ENCODE measurements around the gene CHST5.
"Not testable (repeated sequence)": the region's sequence is repeated elsewhere in the genome, so short reads cannot be mapped to it uniquely, and the experiment has no call there.

Gene CHST5

DNA sequence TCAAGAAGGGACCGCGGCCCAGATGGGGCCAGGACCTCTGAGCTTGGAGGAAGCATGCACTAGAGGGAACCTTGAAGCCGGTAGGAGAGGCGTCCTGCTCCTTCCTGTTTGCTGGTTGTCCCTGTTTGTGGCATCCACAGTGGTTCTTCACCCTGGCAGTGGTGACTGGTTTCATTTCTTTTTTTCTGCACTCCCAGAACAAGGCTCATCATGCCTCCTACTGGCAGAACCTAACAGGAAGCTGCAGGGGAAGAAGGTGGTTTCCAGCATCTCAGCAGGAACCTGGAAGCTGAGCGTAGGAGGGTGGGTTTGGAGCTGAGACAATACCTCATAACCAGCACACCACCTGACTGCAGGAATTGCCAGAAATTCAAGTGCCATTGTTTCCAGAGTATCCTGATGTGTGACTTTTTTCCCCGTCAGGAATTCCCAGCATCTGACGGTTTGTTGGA, 14.3 kb upstream of the CHST5 start:
- DNase-seq (ENCODE audit: low spot score), result peak; percentile 27

DNA sequence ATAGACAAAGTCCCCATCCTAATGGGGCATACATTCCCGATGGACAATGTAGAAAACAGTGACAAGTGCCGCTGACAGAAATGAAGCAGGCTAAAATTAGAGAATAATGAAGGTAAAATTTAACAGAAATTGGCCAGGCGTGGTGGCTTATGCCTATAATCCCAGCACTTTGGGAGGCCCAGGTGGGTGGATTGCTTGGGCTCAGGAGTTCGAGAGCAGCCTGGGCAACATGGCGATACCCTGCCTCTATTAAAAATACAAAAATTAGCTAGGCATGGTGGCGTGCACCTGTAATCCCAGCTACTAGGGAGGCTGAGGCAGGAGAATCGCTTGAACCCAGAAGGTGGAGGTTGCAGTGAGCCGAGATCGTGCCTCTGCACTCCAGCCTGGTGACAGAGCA, 12.5 kb upstream of the CHST5 start:
- DNase-seq (ENCODE audit: low spot score), result not testable (repeated sequence)

DNA sequence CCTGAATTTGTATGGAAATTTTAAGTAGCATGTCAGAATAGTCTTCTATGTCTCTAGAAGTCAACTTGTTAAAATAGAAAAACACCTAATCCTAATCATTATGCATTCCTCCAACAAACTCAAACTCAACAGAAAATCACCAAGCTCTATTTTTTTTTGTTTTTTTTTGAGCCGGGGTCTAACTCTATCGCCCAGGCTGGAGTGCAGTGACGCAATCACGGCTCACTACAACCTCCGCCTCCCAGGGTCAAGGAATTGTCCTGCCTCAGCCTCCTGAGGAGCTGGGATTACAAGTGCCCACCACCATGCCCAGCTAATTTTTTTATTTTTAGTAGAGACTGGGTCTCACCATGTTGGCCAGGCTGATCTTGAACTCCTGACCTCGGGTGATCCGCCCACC, 10.4 kb upstream of the CHST5 start:
- no peak for DNase-seq (ENCODE audit: low spot score)

GRCh38 chr16:75545879-75546278, 10.0 kb upstream of the CHST5 start:
- not testable (repeated sequence) for DNase-seq (ENCODE audit: low spot score)

GRCh38 chr16:75542462-75542861, 6.6 kb upstream of the CHST5 start:
- not testable (repeated sequence) for DNase-seq (ENCODE audit: low spot score)

GRCh38 chr16:75541236-75541635, 5.3 kb upstream of the CHST5 start:
- DNase-seq (ENCODE audit: low spot score), result no peak

DNA sequence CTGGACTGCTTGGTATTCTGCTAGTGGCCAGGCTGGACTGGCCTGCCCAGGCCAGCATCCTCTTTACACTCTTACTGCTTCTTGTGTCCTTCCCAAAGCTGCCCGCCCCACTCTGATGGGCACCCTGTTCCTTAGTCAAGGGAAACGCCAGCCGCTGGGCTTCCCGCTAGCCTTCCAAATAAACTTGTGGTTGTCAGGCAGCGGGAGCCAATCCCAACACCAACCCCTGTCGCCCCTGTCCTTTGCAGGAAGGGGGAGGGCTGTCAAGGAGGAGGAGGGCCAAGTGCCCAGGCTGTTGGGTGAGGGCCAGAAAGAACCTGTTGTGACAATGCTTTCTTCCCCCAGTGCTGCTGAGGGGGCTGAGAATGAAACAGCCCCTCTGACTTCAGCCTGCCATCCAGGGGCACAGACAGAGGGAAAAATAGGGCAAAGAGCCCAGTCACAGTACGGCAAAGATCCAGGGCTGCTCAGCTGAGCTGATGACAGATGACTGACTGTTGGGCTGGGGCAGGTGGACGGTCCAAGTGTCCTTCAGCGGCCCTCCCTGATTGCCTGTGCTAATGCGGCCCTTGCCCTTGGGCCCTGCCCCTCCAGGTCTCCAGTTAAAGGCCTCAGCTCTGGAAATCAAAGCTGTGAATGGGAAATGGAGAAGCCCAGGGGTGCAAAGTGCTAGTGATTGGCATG, 3.1 kb upstream of the CHST5 start:
- not testable (repeated sequence) for DNase-seq (ENCODE audit: low spot score)

- DNase-seq (ENCODE audit: low spot score), result no peak
Measured at GRCh38 chr16:75537776-75538175, 1.9 kb upstream of the CHST5 start.

- no peak for DNase-seq (ENCODE audit: low spot score)
Measured at GRCh38 chr16:75535211-75535843, 581 bp downstream of the CHST5 start.

GRCh38 chr16:75534560-75535205, 1.2 kb downstream of the CHST5 start:
- DNase-seq (ENCODE audit: low spot score), result no peak

DNA sequence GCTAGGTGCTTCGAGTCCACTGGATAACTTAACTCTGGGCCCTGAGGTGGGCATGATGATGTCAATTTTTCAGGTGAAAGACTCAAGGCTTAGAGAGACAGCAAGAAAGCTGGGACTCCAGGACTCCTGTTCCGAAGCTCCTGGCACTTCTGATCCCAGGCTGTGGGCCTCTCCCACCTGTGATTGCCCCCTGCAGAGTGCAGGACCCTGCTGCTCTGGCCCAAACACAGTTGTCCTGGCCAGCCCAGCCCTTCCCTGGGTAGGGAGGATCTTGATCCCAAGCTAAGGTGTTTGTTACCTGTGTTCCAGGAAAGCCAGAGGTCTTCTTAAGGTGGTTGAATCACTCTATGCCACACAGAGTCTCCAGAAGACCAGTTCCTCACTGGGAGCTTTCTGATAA, 3.1 kb downstream of the CHST5 start:
- no peak for DNase-seq (ENCODE audit: low spot score)

- DNase-seq (ENCODE audit: low spot score), result no peak
Measured at GRCh38 chr16:75532142-75532765, 3.7 kb downstream of the CHST5 start.

DNA sequence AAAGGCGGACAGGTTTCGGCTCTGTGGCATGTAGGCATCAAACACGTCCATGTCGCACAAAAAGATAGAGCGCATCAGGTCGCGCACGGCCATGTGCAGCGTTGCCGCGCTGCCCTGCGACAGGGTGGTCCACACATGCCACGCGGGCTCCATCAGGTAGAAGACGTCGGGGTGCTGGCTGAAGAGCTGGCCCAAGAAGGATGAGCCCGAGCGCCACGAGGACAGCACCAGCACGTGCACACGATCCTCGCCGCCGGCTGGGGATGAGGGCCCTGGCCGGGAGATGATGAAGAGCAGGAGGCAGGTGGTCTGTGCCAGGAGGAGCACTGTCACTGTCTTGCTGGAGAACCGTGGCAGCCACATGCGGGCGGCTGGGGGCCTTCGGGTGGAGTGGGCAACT, 5.9 kb downstream of the CHST5 start:
- no peak for DNase-seq (ENCODE audit: low spot score)

GRCh38 chr16:75529056-75529905, 6.6 kb downstream of the CHST5 start:
- no peak for DNase-seq (ENCODE audit: low spot score)

GRCh38 chr16:75527825-75528299, 8.0 kb downstream of the CHST5 start:
- no peak for DNase-seq (ENCODE audit: low spot score)

DNA sequence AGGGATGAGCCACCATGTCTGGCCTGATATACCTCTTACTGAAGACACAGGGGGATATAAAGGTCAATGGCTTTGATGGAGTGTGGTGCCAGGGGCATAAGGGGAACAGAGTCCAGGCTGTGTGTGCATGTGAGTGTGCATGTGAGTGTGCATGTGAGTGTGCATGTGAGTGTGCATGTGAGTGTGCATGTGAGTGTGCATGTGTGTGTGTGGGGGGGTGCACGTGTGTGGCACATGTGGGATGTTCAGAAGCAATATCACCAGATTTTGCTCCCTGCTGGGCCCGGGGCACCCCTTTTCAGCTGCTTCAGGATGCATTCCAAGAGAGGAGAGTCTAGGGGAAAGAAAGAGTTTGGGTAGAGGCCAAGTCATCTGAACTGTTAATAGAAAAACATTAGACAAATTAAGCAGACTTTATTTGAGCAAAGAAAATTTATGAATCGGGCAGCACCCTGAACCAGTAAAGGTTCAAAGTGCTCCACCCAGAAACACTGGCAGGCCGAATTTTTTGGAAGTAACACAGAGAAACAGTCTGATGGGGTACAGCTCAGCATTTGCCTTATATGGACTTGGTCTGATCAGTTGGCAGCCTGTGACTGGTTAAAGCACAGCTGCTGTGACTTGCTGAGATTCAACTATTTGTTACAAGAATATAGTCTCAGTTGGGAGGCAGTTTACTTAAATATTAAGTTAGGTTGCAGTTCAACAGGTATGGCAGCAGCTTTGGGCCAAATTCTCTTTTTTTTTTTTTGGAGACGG, 9.7 kb downstream of the CHST5 start:
- no peak for DNase-seq (ENCODE audit: low spot score)

DNA sequence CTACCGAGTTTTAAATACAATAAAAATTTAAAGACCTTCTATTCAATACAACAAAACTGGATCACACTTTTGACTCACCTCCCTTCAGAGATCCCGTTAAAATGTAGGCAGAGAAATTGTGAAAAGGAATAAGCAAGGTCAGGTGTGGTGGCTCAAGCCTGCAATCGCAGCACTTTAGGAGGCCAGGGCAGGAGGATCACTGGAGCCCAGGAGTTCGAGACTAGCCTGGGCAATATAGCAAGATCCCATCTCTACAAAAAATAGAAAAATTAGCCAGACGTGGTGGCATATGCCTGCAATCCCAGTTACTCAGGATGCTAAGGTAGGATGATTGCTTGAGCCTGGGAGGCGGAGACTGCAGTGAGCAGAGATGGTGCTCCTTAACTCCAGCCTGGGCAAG, 16.7 kb downstream of the CHST5 start:
- no peak for DNase-seq (ENCODE audit: low spot score)

- DNase-seq (ENCODE audit: low spot score), result peak; percentile 19
Measured at GRCh38 chr16:75516189-75516966, 19.5 kb downstream of the CHST5 start.

- DNase-seq (ENCODE audit: low spot score), result no peak
Measured at GRCh38 chr16:75514296-75514695, 21.6 kb downstream of the CHST5 start.

DNA sequence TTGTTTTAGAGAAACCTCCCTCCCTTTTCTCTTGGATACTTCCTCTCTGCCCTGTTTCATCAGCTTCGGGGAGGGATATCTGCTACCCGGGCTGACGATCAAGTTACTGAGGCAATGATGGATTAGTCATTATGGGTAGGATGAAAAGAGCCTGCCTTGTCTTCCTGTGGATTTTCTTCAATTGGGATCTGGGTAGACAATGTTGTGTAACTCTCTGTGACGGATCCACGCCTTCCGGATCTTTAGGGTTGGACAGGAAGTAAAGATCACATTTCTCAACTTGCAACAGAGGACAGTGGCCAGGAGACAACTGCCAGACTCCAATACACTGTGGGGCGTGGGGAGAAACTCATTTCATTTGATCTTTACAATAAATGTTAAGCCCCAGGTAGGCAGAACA, 29.3 kb downstream of the CHST5 start:
- DNase-seq (ENCODE audit: low spot score), result no peak

Measured in hepatic stellate cell (primary cell).